ENCODE measurements around the gene PEX10.

DNA sequence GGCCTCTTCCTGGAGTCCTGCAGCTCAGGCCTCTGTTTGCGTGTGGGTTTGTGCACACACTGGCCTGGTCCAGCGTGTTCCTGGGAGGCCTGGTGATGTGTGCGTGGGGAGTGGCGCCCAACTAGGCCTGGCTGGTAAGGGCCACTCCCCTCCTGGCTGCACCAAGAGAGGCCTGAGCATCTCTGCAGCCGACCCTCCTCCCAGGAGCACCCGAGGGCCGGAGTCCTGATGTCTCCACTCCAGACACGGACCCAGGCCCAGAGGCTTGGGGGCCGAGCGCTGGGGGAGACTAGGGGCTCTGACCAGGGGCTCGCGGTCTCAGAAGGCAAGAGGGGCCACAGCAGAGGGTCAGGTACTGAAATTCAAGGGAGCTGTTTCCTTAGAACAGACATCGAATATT is 54.3 kb downstream of the PEX10 start:
- TF ChIP-seq, protein P1, sequence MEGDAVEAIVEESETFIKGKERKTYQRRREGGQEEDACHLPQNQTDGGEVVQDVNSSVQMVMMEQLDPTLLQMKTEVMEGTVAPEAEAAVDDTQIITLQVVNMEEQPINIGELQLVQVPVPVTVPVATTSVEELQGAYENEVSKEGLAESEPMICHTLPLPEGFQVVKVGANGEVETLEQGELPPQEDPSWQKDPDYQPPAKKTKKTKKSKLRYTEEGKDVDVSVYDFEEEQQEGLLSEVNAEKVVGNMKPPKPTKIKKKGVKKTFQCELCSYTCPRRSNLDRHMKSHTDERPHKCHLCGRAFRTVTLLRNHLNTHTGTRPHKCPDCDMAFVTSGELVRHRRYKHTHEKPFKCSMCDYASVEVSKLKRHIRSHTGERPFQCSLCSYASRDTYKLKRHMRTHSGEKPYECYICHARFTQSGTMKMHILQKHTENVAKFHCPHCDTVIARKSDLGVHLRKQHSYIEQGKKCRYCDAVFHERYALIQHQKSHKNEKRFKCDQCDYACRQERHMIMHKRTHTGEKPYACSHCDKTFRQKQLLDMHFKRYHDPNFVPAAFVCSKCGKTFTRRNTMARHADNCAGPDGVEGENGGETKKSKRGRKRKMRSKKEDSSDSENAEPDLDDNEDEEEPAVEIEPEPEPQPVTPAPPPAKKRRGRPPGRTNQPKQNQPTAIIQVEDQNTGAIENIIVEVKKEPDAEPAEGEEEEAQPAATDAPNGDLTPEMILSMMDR (conservative IDR thresholded peaks at IDR 0.05 in 1 of 2, IDR thresholded peaks at IDR 0.05 in 1 of 2; ENCODE audit: extremely low read depth in 1 of 2, insufficient read depth in 1 of 2, low read depth in 1 of 2, low read length in 2 of 2), result no peak
- TF ChIP-seq EZH2 (IDR thresholded peaks at IDR 0.05; ENCODE audit: borderline replicate concordance, low read length), result no peak

Data from mammary epithelial cell (primary cell).